AG04450 (cell line): ENCODE data around the gene EPB41. TPM values are rescaled to one million over a fixed set of nuclear protein-coding genes. Genes with fewer than 3 reads are reported as not detected.

Source experiments
- CTCF ChIA-PET: fragments of 300-600, 350-600 bp; formaldehyde crosslinking; extraction: SDS; loops from one replicate; lab custom pipeline; 2022; ENCODE audit warnings: antibody characterized with exemption, inconsistent platforms; lab: Charles Lee
- POLR2A ChIA-PET: fragments of 350-600 bp; formaldehyde crosslinking; extraction: SDS; loops from one replicate; lab custom pipeline; 2021; ENCODE audit warnings: antibody characterized with exemption, inconsistent platforms; lab: Yijun Ruan, JAX
- DNase-seq: peaks from one replicate; pipeline ENCODE4 v3.0.0-alpha.2; 2011; ENCODE audit warnings: low read depth, low spot score
- H3K27ac ChIP-seq: one replicate; pipeline ENCODE4 v1.5.1; 2012; ENCODE audit warnings: low read depth, low read length, control low read depth
- H3K27me3 ChIP-seq: one replicate; pipeline ENCODE4 v1.6.0; 2012; ENCODE audit warnings: low read length; ENCODE audit not compliant: control insufficient read depth, insufficient read depth
- H3K4me3 ChIP-seq: 2 replicates; pipeline ENCODE4 v1.5.1; 2011; ENCODE audit warnings: mild to moderate bottlenecking, low read depth, low read length, control low read depth
- H3K9me3 ChIP-seq: 2 replicates; pipeline ENCODE4 v1.5.1; 2012; ENCODE audit warnings: low read length; ENCODE audit not compliant: control insufficient read depth, insufficient read depth
- CTCF ChIP-seq: IDR thresholded peaks from 2 replicates; pipeline ENCODE4 v1.5.1; 2011; ENCODE audit warnings: low read depth, low read length, control low read depth, inconsistent platforms
- polyA plus RNA-seq: library from polyadenylated mRNA; depleted of rRNA; stranded (reverse); fragments of >200 nt; gene quantifications from 2 replicates; pipeline ENCODE4 v1.2.3, GENCODE V29; 2011

EPB41 gene
- polyA plus RNA-seq, 1 experiment: 7.8 TPM

DNA sequence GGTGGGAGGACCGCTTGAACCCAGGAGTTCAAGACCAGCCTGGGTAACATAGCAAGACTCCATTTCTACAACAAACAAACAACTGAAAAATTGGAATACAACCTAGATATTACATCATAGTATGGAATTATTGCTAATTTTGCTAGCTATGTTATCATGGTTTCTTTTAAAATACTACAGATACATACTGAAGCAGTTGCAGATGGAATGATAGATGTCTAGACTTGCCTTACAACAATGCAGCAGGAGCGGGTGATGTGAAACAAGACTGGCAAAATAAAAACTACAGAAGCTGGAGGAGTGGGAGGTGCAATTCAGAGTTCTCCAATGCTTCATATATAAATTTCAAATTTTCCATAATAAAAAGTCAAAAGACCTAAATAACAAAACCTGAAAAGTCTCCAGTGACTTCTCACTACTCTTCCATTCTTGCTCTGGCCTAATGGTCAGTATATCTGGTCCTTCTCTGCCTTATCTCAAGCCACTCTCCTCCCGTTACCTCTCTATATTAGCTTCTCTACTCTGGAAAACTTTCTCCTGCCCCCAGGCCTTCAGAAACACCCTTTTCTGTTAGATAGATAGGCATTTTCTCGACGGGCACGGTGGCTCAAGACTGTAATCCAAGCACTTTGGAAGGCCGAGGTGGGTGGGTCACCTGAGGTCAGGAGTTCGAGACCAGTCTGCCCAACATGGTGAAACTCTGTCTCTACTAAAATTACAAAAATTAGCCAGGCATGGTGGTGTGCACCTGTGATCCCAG lies 237.9 kb downstream of the EPB41 start:
- no peak for TF ChIP-seq CTCF
- H3K4me3 ChIP-seq: no peak overlapping the region
- POLR2A ChIA-PET: no interaction called here

DNA sequence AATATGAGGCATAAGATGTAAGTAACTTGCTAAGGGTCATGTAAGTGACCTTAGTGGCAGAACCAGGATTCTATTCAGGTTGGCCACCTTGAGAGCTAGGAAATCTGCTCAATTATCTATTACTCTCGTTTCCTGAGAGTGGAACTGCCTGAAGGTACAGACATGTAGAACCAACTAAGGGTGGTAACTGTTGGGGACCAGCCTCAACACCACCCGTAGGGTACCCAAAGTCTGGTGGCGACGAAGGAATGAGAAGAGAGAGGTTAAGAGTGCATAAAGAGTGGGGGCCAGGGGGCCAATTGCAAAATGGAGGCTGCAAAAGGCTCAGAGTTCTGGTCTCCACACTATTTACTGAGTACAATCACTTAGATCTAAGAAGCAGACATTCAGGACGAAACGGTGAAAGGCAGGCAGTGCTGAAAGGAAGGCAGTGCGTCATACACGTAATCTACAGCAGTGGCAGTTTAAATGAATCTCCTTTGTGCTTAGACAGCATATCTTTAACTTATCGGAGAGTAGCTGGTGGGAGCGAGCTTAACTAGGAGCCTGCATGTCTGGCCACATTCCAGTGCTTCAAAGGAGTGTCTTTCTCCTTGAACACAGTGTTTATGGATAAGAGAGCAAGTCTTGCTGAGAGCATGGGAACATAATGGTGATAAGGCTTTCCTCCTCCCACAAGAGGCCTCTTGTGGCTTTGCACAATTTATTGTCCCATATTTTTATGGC lies 242.3 kb downstream of the EPB41 start:
- DNase-seq: no peak
- no peak for TF ChIP-seq CTCF
- CTCF ChIA-PET: interaction anchor here (1.2 to 1.5 kb wide), 2 partner anchors 26 to 46 kb away, joined by 3 to 5 read pairs; no protein-coding TSS in a partner anchor
- POLR2A ChIA-PET: interaction anchor here (0.6 to 0.8 kb wide), 4 partner anchors 21 to 279 kb away, joined by 3 to 5 read pairs (median 4); no protein-coding TSS in a partner anchor
- H3K27me3 ChIP-seq: no peaks in the 10 kb centered on the region
- no peak overlapping the region for H3K27ac ChIP-seq
- H3K4me3 ChIP-seq: no peak overlapping the region
- no peaks in the 10 kb centered on the region for H3K9me3 ChIP-seq

More for the DNA sequence above, 237.9 kb downstream of the EPB41 start:
- Histone ChIP-seq H3K27ac (no peak overlapping the region), H3K27me3 (no peaks in the 10 kb centered on the region), H3K9me3 (peaks cover 7% of the 10 kb centered on the region; the same call in 1 of the 2 replicates)
- CTCF ChIA-PET: interaction anchor here (0.6 to 1.0 kb wide), 2 partner anchors 15 to 50 kb away, joined by 3 to 5 read pairs; no protein-coding TSS in a partner anchor
- no peak for DNase-seq

DNA sequence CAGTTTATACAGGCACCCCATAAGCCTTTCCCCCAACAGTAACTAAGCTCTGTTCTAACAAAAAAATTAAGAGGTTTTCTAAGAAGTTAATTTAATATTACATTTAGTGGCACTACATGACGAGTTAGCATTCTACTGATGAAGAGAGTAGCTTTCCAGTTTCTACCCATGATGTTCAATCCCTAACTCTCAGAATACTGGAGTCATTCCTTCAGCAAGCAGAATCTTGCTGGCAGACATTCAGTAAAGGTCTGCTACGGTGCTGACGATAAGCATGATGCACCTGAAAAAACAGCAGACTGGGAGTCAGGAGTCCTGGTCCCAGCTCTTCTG lies 242.9 kb downstream of the EPB41 start:
- DNase-seq: no peak
- ChIA-PET CTCF (interaction anchor here (1.5 kb wide), 1 partner anchor 45 kb away, joined by 5 read pairs; no protein-coding TSS in a partner anchor), POLR2A (no interaction called here)
- no peak overlapping the region for H3K27ac ChIP-seq
- H3K4me3 ChIP-seq: no peak overlapping the region
- no peaks in the 10 kb centered on the region for H3K9me3 ChIP-seq
- TF ChIP-seq CTCF: no peak
- H3K27me3 ChIP-seq: no peaks in the 10 kb centered on the region

GRCh38 chr1:29159773-29160172 lies 245.4 kb downstream of the EPB41 start:
- POLR2A ChIA-PET: no interaction called here
- no peak for TF ChIP-seq CTCF

More at GRCh38 chr1:29159773-29160172, 245.4 kb downstream of the EPB41 start:
- CTCF ChIA-PET: interaction anchor here (0.6 to 1.3 kb wide), 3 partner anchors 35 to 43 kb away, joined by 4 to 7 read pairs (median 4); no protein-coding TSS in a partner anchor
- H3K4me3 ChIP-seq: no peak overlapping the region
- H3K27ac ChIP-seq: no peak overlapping the region
- H3K9me3 ChIP-seq: no peaks in the 10 kb centered on the region
- DNase-seq: no peak
- no peaks in the 10 kb centered on the region for H3K27me3 ChIP-seq
